Measurements from ENCODE around the gene ATP8B4.
"Not testable (repeated sequence)": the region's sequence is repeated elsewhere in the genome, so short reads cannot be mapped to it uniquely, and the experiment has no call there.

The ATP8B4 gene

GRCh38 chr15:50119063-50120040, at the start of gene ATP8B4:
Gene ATP8B4, minus strand, starts transcription at chr15:50119233. Its CDS starts 12,267 bp downstream, at chr15:50106966.
- no peak for DNase-seq (ENCODE audit: low read depth in 2 of 2)

DNA sequence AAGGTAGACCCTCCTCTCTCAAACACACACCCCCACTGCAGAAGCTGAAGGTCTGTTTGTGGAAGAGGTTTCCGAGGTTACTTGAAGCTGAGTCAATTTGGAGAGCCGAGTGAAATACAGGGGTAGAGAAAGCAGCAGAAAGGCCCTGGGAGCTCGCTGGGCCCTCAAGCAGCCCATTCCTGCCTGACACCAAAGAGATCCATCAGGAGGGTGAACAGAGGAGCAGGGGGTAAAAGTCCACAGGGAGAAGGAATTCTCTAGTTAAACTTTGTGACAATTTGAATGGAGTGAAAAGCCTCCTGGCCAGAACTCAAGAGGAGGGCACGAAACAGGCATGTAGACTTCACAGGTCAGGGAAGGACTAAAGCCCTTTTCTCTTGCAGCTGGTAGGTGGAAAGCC, 49.3 kb upstream of the ATP8B4 start:
- DNase-seq (ENCODE audit: low read depth in 2 of 2): no peak

DNA sequence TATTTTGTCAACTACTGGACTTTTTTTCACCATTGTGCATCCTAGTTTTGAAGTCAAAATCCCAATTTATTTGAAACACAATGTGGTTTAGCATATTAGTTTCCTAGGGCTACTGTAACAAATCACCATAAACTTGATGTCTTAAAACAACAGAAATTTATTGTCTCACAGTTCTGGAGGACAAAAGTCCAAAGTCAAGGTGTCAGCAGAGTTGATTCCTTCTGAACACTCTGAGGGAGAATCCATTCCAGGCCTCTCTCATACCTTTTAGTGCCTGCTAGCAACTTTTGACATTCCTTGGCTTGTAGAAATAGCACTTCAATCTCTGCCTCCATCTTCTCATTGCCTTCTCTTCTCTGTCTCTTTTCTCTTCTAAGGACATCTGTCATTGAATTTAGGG, 48.1 kb upstream of the ATP8B4 start:
- no peak for DNase-seq (ENCODE audit: low read depth in 2 of 2)

DNA sequence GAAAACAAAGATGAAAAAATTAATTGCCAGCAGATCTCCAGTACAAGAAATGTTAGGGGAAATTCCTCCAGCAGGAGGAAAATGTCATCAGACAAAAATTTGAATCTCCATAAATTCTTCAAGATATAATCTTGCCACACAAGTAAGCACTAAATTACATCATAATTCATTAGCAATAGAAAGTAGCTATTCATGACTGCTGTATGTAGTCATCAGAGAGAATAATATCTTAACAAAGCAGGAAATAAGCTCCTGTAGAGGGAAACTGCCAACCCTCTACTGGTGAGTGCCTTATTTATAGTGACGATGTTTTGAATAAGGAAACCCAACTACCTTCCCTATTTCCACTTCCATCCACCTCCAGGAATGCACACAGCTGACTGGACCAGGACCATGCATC, 47.2 kb upstream of the ATP8B4 start:
- DNase-seq (ENCODE audit: low read depth in 2 of 2): no peak

DNA sequence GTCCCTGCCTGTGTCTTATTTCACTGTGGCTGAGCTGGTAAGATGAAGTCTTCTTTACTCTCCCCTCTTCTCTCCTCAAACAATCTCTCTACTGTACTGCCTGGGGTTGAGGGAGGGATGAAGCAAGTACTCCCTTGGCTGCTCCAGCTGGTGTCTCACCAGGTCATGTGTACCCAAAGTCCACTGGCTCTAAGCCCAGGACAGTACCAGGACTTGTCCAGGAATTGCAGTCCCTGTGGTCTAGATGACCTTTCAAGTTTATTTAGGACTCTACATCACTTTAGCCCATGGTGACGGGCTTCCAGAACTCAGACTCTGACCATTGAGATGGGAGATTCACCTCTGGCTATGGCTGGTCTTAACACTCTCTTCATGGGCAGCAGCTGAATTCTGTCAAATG, 45.4 kb upstream of the ATP8B4 start:
- no peak for DNase-seq (ENCODE audit: low read depth in 2 of 2)

GRCh38 chr15:50163719-50164410, 44.8 kb upstream of the ATP8B4 start:
- no peak for DNase-seq (ENCODE audit: low read depth in 2 of 2)

DNA sequence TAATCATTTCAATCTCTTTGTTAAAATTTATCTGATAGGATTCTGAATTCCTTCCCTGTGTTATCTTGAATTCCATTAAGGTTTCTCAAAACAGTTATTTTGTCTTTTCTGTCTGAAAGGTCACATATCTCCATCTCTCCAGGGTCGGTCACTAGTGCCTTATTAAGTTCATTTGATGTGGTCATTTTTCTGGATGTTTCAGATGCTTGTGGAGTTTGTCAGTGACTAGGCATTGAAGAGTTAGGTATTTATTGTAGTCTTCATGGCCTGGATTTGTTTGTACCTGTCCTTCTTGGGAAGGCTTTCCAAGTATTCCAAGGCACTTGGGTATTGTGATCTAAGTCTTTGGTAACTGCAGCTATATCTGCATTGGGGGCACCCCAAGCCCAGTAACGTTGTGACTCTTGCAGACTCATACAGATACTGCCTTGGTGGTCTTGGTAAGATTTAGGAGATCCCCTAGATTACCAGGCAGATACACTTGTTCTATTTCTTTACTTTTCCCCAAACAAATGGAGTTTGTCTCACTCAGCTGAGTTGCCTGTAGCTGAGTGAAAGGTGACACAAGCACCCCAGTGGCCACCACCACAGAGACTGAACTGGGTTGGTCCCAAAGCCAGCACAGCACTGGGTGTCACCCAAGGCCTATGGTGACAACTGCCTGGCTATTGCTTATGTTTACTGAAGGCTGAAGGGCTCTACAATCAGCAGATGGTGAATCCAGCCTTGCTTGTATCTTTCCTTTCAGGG, 44.1 kb upstream of the ATP8B4 start:
- no peak for DNase-seq (ENCODE audit: low read depth in 2 of 2)

GRCh38 chr15:50158236-50158635, 39.2 kb upstream of the ATP8B4 start:
- not testable (repeated sequence) for DNase-seq (ENCODE audit: low read depth in 2 of 2)

DNA sequence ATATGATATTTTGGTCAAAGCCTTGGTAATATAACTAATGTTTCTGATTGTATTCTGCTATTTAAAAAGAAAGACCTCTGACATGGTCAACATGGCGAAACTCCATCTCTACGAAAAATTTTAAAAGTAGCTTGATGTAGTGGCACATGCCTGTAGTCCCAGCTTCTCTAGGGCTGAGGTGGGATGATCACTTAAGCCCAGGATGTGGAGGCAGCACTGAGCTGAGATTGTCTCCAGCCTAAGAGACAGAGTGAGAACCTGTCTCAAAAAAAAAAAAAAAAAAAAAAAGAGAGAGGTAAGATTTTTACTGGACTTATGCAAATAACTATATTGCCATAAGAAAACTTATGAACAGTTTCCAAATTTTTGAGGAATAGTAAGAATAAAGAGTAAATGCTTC, 32.4 kb upstream of the ATP8B4 start:
- no peak for DNase-seq (ENCODE audit: low read depth in 2 of 2)

GRCh38 chr15:50150851-50151250, 31.8 kb upstream of the ATP8B4 start:
- no peak for DNase-seq (ENCODE audit: low read depth in 2 of 2)

DNA sequence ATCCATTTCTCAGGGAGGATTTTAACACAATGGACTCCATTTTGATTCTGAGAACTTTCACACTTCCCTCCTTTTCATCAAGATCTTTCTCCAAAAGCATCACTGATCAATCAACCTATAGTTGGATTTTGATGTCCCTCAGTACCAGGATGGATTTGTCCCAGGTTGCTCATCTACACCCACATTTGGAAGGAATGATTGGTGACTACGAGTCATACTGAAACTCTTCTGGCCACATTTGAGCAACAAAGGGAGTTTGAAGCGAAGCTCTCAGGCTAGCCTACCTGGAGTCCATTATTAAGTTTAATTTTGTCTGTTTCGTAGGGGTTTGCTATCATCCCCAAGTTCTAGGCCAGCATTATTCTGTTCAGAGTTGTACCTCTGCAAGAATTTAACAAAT, 31.3 kb upstream of the ATP8B4 start:
- no peak for DNase-seq (ENCODE audit: low read depth in 2 of 2)

- no peak for DNase-seq (ENCODE audit: low read depth in 2 of 2)
These were observed 30.1 kb upstream of the ATP8B4 start for GRCh38 chr15:50149090-50149489.

GRCh38 chr15:50148362-50148963, 29.4 kb upstream of the ATP8B4 start:
- DNase-seq (ENCODE audit: low read depth in 2 of 2): no peak

- no peak for DNase-seq (ENCODE audit: low read depth in 2 of 2)
These were observed 27.6 kb upstream of the ATP8B4 start for GRCh38 chr15:50146632-50147031.

DNA sequence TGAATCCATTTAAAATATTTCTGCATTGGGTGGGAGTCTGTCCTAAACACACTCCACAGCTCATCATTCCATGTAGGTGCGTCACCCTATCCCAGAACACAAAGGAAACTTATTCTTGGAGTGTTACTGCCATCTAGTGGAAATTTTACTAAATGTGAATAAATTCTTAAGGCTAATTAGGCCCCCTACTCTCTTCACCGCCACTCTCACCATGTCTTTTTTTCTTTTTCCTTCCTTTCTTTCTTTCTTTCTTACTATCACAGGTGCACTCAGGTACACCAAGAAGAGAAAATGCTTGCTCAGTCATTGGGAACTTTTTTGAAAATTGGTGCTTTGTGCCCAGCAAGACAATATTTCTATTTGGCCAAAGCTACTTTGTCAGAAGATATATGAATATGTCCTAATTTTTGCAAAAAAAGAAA, 26.4 kb upstream of the ATP8B4 start:
- no peak for DNase-seq (ENCODE audit: low read depth in 2 of 2)

- DNase-seq (ENCODE audit: low read depth in 2 of 2): no peak
These were observed 25.5 kb upstream of the ATP8B4 start for GRCh38 chr15:50144341-50145120.

DNA sequence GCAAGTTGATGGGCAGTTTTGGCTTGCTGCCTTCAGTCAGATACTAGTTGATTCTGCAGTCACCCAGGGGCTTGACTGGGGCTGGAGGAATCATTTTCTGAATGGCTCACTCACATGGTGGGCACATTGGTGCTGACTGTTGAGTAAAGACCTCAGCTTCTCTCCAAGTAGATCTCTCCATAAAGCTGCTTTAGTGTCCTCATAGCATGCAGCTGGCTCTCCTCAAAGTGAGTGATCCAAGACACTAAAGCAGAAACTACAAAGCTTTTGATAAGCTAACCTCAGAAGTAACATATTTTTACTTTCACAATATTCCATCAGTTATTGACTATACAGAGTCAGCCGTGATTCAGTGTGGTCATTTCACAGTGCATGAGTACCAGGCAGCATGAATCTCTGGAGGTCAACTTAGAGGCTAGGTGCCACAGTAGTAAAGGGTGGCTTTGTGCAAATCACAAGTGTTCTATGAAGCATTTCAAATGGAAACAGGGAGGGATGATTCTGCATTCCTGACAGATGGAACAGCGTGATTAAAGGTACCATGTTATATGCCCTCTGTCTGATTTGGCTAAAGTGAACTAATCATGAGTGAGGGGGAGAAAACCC, 24.3 kb upstream of the ATP8B4 start:
- no peak for DNase-seq (ENCODE audit: low read depth in 2 of 2)

- no peak for DNase-seq (ENCODE audit: low read depth in 2 of 2)
These were observed 22.8 kb upstream of the ATP8B4 start for GRCh38 chr15:50141856-50142255.

- no peak for DNase-seq (ENCODE audit: low read depth in 2 of 2)
These were observed 21.9 kb upstream of the ATP8B4 start for GRCh38 chr15:50140983-50141382.

- DNase-seq (ENCODE audit: low read depth in 2 of 2): no peak
These were observed 21.1 kb upstream of the ATP8B4 start for GRCh38 chr15:50140098-50140497.

GRCh38 chr15:50138391-50138790, 19.4 kb upstream of the ATP8B4 start:
- DNase-seq (ENCODE audit: low read depth in 2 of 2): no peak
